Osteoblast (primary cell): ENCODE measurements around the gene VAV2. TPM values are rescaled to one million over a fixed set of nuclear protein-coding genes. Genes with fewer than 3 reads are reported as not detected.

Experiments used
- DNase-seq: peaks from one replicate; pipeline ENCODE4 v3.0.0; 2011; ENCODE audit warnings: low spot score, mixed read lengths; ENCODE audit not compliant: insufficient read length; ENCODE audit errors: missing footprints
- H2AFZ ChIP-seq: 2 replicates; pipeline ENCODE4 v1.6.0; 2011; ENCODE audit warnings: mild to moderate bottlenecking, low read length
- H3K27ac ChIP-seq: 2 replicates; pipeline ENCODE4 v1.5.1; 2011; ENCODE audit warnings: mild to moderate bottlenecking, low read depth, low read length, moderate library complexity
- H3K27me3 ChIP-seq: 2 replicates; pipeline ENCODE4 v1.6.0; 2012; ENCODE audit warnings: mild to moderate bottlenecking, control low read depth, inconsistent platforms, low read length, moderate library complexity; ENCODE audit not compliant: insufficient read depth
- H3K36me3 ChIP-seq: 2 replicates; pipeline ENCODE4 v1.5.1; 2011; ENCODE audit warnings: mild to moderate bottlenecking, low read length, control low read depth, moderate library complexity; ENCODE audit not compliant: insufficient read depth
- H3K4me1 ChIP-seq: 2 replicates; pipeline ENCODE4 v1.5.1; 2011; ENCODE audit warnings: mild to moderate bottlenecking, low read length, control low read depth, moderate library complexity; ENCODE audit not compliant: insufficient read depth
- H3K4me2 ChIP-seq: 2 replicates; pipeline ENCODE4 v1.6.0; 2011; ENCODE audit warnings: mild to moderate bottlenecking, low read length; ENCODE audit not compliant: insufficient read depth
- H3K4me3 ChIP-seq: fragments of 200-600 bp; sonication (generic); 3 replicates; pipeline ENCODE4 v1.5.1; 2012; ENCODE audit warnings: mild to moderate bottlenecking, low read length, inconsistent platforms; ENCODE audit not compliant: insufficient read depth
- H3K79me2 ChIP-seq: 2 replicates; pipeline ENCODE4 v1.6.0; 2012; ENCODE audit warnings: mild to moderate bottlenecking, low read length, control low read depth, inconsistent platforms; ENCODE audit not compliant: insufficient read depth
- H3K9me3 ChIP-seq: 2 replicates; pipeline ENCODE4 v1.5.1; 2011; ENCODE audit warnings: low read depth, low read length, control low read depth
- H4K20me1 ChIP-seq: 2 replicates; pipeline ENCODE4 v1.6.0; 2012; ENCODE audit warnings: mild to moderate bottlenecking, low read length, control low read depth; ENCODE audit not compliant: insufficient read depth
- total RNA-seq: library from RNA; depleted of rRNA; stranded (reverse); fragments of >200 nt; gene quantifications from 2 replicates; pipeline ENCODE4 v1.2.3, GENCODE V29; 2012
- TF ChIP-seq, protein P1 (sequence below): IDR thresholded peaks from 2 replicates; pipeline ENCODE4 v1.5.1; 2011; ENCODE audit warnings: mild to moderate bottlenecking, low read depth, low read length, moderate library complexity; ENCODE audit errors: extremely low read depth

Gene VAV2
- total RNA-seq, 1 donor, result 8.0 TPM

DNA sequence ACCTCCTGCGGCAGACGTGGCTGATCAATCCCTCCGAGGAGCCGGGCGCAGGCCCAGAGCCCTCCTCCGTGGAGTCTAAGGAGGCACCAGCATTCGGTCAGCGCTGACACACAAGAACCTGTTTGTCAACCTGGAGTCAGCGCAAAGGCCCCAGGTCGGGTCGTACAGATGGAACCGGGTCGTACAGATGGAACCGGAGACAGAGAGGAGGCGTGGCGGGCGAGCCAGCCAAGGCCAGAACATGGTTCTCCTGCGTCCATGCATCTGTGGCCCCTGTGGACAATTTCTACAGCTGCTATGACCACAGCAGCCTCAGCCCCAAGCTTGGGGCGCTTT is 128.9 kb downstream of the VAV2 start:
- H3K4me2 ChIP-seq, result peak overlapping the region; percentile 61
- H4K20me1 ChIP-seq, result peaks cover 34% of the 10 kb centered on the region
- no peaks in the 10 kb centered on the region for H3K4me1 ChIP-seq
- no peak overlapping the region for H3K27ac ChIP-seq
- no peaks in the 10 kb centered on the region for H3K9me3 ChIP-seq
- peak; percentile 83 for DNase-seq
- peaks cover 14% of the 10 kb centered on the region for H3K36me3 ChIP-seq
- no peaks in the 10 kb centered on the region for H3K27me3 ChIP-seq
- no peak overlapping the region for H3K4me3 ChIP-seq
- no peak overlapping the region for H2AFZ ChIP-seq
- TF ChIP-seq, protein P1, sequence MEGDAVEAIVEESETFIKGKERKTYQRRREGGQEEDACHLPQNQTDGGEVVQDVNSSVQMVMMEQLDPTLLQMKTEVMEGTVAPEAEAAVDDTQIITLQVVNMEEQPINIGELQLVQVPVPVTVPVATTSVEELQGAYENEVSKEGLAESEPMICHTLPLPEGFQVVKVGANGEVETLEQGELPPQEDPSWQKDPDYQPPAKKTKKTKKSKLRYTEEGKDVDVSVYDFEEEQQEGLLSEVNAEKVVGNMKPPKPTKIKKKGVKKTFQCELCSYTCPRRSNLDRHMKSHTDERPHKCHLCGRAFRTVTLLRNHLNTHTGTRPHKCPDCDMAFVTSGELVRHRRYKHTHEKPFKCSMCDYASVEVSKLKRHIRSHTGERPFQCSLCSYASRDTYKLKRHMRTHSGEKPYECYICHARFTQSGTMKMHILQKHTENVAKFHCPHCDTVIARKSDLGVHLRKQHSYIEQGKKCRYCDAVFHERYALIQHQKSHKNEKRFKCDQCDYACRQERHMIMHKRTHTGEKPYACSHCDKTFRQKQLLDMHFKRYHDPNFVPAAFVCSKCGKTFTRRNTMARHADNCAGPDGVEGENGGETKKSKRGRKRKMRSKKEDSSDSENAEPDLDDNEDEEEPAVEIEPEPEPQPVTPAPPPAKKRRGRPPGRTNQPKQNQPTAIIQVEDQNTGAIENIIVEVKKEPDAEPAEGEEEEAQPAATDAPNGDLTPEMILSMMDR, result no peak
- peaks cover 48% of the 10 kb centered on the region for H3K79me2 ChIP-seq

DNA sequence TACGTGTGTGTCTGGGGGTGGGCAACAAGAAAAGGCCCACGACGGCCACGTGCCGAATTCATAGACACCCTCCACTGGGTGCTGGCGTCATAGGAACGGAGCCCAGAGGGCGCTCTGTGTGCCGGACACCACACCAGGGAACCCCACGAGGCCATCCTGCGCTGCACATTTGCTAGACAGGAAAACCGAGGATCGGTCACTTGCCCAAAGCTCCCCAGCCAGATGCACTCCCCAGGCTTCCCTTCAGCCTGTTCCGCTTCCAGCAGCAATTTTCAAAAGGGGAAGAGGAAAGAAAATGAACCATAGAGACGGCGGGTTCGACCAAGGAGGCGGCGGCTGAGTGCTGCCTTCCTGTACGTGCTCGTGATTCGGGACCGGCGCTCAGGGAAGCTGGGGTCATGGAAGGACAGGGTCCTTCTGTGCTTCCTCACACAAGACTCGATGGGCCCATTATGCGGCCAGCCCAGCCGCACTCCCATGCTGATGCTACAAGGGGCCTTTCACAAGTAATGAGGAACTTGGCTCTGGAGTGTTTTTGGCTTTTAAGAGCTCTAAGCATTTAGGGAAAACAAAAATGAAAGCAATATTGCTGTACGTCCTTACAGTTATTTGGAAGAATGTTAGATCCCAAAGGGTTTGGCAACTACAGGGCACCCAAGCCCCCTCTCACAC is 129.4 kb downstream of the VAV2 start:
- Histone ChIP-seq H2AFZ (no peak overlapping the region), H3K4me3 (peak overlapping the region; percentile 17), H3K79me2 (peaks cover 43% of the 10 kb centered on the region), H3K36me3 (peaks cover 14% of the 10 kb centered on the region), H3K9me3 (no peaks in the 10 kb centered on the region), H3K27me3 (no peaks in the 10 kb centered on the region), H3K27ac (no peak overlapping the region), H3K4me1 (no peaks in the 10 kb centered on the region), H4K20me1 (peaks cover 30% of the 10 kb centered on the region), H3K4me2 (peak overlapping the region; percentile 61)
- TF ChIP-seq, protein P1, result no peak
- peak; percentile 65 for DNase-seq

DNA sequence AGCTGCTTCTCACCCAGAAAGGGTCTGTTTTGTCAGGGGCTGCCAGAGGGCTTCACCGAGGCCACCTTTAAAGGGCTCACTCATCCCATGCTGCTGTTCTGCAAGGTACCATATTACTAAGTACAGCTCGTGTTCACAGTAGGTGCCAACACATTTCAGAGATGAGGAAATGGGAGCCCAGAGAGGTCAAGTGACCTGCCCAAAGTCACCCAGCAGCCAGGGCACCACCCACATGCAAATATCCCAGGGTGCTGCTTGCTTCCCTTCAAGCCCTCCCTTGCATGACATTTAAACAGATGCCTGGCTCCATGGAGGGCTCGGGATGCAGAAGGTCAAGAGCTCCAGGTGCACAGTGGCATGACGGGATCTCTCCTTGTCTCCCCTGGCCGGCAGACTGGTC is 130.4 kb downstream of the VAV2 start:
- Histone ChIP-seq H3K27ac (no peak overlapping the region), H4K20me1 (peaks cover 23% of the 10 kb centered on the region), H3K4me1 (no peaks in the 10 kb centered on the region), H3K27me3 (no peaks in the 10 kb centered on the region), H3K79me2 (peaks cover 35% of the 10 kb centered on the region), H2AFZ (no peak overlapping the region), H3K9me3 (no peaks in the 10 kb centered on the region), H3K4me3 (no peak overlapping the region), H3K36me3 (peaks cover 14% of the 10 kb centered on the region), H3K4me2 (no peak overlapping the region)
- TF ChIP-seq, protein P1, result no peak
- DNase-seq, result peak; percentile 68

DNA sequence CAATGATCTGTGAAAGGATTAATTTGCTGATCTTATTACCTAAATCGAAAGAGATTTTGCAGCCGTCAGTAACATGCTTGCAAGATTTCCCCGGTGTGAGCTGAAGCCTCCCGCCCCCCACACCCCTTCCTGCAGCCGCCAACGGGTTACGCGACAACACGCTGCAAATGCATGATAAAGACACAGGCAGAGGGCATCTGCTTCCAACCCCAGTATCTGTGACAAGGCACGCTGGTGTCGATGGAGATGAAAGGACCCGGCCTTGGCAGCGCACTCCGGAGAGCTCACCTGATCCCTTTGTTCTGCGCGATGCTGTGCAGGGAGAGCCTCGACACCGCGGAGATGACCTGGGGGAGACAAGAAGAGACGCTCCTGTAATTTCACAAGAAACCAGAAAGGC is 131.0 kb downstream of the VAV2 start:
- no peak overlapping the region for H3K4me2 ChIP-seq
- no peak overlapping the region for H2AFZ ChIP-seq
- no peaks in the 10 kb centered on the region for H3K27me3 ChIP-seq
- no peaks in the 10 kb centered on the region for H3K9me3 ChIP-seq
- no peak overlapping the region for H3K27ac ChIP-seq
- no peaks in the 10 kb centered on the region for H3K4me1 ChIP-seq
- no peak overlapping the region for H3K4me3 ChIP-seq
- TF ChIP-seq, protein P1, result no peak
- no peak for DNase-seq
- H3K79me2 ChIP-seq, result peaks cover 33% of the 10 kb centered on the region
- peaks cover 22% of the 10 kb centered on the region for H4K20me1 ChIP-seq
- H3K36me3 ChIP-seq, result peaks cover 14% of the 10 kb centered on the region
